GM15510 (cell line): ENCODE data around the gene LYPD8.

Experiments used
- POLR2A ChIP-seq: IDR thresholded peaks from 3 replicates; pipeline ENCODE4 v1.6.1; 2011; ENCODE audit warnings: borderline replicate concordance; ENCODE audit not compliant: insufficient read length; ENCODE audit errors: extremely low read depth

The LYPD8 gene

GRCh38 chr1:248759644-248760043, 4.1 kb upstream of the LYPD8 start:
- no peak for TF ChIP-seq POLR2A

GRCh38 chr1:248758352-248758751, 2.8 kb upstream of the LYPD8 start:
- no peak for TF ChIP-seq POLR2A

GRCh38 chr1:248757784-248758195, 2.2 kb upstream of the LYPD8 start:
- TF ChIP-seq POLR2A: no peak

GRCh38 chr1:248756636-248757035, 1.1 kb upstream of the LYPD8 start:
- TF ChIP-seq POLR2A: no peak

GRCh38 chr1:248756151-248756550, 592 bp upstream of the LYPD8 start:
- TF ChIP-seq POLR2A: no peak

GRCh38 chr1:248753708-248754280, 1.8 kb downstream of the LYPD8 start:
- TF ChIP-seq POLR2A: no peak

- TF ChIP-seq POLR2A: no peak
Measured at GRCh38 chr1:248753029-248753594, 2.4 kb downstream of the LYPD8 start.

- no peak for TF ChIP-seq POLR2A
Measured at GRCh38 chr1:248752161-248753028, 3.2 kb downstream of the LYPD8 start.

GRCh38 chr1:248751635-248752034, 3.9 kb downstream of the LYPD8 start:
- no peak for TF ChIP-seq POLR2A

- no peak for TF ChIP-seq POLR2A
Measured at GRCh38 chr1:248751142-248751541, 4.4 kb downstream of the LYPD8 start.

- TF ChIP-seq POLR2A: no peak
Measured at GRCh38 chr1:248750496-248750895, 5.1 kb downstream of the LYPD8 start.

GRCh38 chr1:248748211-248748610, 7.3 kb downstream of the LYPD8 start:
- no peak for TF ChIP-seq POLR2A

GRCh38 chr1:248740876-248741275, 14.7 kb downstream of the LYPD8 start:
- TF ChIP-seq POLR2A: no peak

GRCh38 chr1:248739572-248740205, 15.9 kb downstream of the LYPD8 start:
- no peak for TF ChIP-seq POLR2A

- TF ChIP-seq POLR2A: no peak
Measured at GRCh38 chr1:248737457-248737856, 18.1 kb downstream of the LYPD8 start.
